ENCODE data around the gene SULT1E1.

SULT1E1 gene

DNA sequence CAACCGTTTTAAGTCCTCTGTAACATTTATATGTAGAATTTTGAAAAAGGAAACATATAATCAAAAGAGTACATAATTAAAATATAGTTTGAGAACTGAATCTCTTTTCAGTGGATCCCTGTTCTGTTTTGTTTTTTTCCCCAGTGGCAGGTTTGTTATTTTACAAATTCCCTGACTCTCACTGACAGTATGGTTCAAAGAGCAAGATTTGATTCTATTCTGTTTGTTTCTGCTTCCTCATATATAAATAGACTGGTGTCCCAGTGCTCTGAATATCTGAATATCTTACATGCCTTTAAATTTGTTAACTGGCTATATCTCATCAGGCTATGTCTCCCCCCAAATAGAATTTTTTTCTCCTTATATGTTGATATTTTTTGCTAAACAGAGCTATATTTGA, 16.6 kb downstream of the SULT1E1 start:
- DNase-seq (ENCODE audit: extremely low read depth, insufficient read length): no peak
- no peaks in the 10 kb centered on the region for H3K27me3 ChIP-seq (replicated peaks; ENCODE audit: control insufficient read depth, insufficient read depth, low read length)
- H3K4me3 ChIP-seq (replicated peaks; ENCODE audit: low read depth, low read length): no peak overlapping the region
- TF ChIP-seq, protein P1, sequence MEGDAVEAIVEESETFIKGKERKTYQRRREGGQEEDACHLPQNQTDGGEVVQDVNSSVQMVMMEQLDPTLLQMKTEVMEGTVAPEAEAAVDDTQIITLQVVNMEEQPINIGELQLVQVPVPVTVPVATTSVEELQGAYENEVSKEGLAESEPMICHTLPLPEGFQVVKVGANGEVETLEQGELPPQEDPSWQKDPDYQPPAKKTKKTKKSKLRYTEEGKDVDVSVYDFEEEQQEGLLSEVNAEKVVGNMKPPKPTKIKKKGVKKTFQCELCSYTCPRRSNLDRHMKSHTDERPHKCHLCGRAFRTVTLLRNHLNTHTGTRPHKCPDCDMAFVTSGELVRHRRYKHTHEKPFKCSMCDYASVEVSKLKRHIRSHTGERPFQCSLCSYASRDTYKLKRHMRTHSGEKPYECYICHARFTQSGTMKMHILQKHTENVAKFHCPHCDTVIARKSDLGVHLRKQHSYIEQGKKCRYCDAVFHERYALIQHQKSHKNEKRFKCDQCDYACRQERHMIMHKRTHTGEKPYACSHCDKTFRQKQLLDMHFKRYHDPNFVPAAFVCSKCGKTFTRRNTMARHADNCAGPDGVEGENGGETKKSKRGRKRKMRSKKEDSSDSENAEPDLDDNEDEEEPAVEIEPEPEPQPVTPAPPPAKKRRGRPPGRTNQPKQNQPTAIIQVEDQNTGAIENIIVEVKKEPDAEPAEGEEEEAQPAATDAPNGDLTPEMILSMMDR (IDR thresholded peaks at IDR 0.05; ENCODE audit: insufficient read depth, low read length, poor library complexity, severe bottlenecking): no peak
- H3K36me3 ChIP-seq (ENCODE audit: control insufficient read depth, insufficient read depth, low read length): no peaks in the 10 kb centered on the region

DNA sequence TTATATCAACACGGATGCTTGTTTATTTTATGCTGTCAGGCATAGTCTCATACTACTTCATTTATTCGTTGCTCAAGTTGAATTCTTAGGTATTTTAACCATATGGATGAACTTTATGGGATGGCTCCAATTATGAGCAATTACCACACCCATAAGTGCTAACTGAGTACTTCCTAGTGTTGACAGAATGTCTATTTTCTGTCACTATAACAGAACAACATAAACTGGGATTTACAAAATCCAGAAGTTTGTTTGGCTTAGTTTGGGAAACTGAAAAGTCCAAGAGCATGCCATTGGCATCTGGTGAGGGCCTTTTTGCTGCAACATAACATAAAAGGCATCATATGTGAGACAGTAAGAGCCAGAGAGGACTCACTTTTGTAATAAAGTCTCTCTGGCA, 21.0 kb downstream of the SULT1E1 start:
- Histone ChIP-seq H3K27me3 (replicated peaks; ENCODE audit: control insufficient read depth, insufficient read depth, low read length) (no peaks in the 10 kb centered on the region), H3K36me3 (ENCODE audit: control insufficient read depth, insufficient read depth, low read length) (no peaks in the 10 kb centered on the region), H3K4me3 (replicated peaks; ENCODE audit: low read depth, low read length) (no peak overlapping the region)
- no peak for DNase-seq (ENCODE audit: extremely low read depth, insufficient read length)
- TF ChIP-seq, protein P1 (IDR thresholded peaks at IDR 0.05; ENCODE audit: insufficient read depth, low read length, poor library complexity, severe bottlenecking): no peak

DNA sequence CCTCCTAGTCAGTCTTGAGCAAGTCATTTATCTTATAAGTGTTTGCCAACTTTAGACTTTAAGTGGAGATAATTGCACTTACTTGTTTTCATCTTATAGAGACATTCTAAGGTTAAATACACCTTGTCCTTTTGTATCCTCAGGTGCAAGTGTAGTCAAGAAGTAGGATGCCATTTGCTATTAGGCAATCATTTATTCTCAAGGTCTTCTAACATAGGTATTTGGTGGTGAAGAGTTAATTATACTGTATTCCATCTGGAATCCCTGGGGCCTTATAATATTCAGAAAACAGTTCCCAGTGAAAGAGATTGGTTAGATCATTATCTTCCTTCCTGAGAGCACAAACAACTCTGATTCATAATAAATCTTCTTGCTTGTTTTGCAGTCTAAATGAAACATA, 23.7 kb downstream of the SULT1E1 start:
- TF ChIP-seq, protein P1 (IDR thresholded peaks at IDR 0.05; ENCODE audit: insufficient read depth, low read length, poor library complexity, severe bottlenecking): no peak
- no peak for DNase-seq (ENCODE audit: extremely low read depth, insufficient read length)
- Histone ChIP-seq H3K36me3 (ENCODE audit: control insufficient read depth, insufficient read depth, low read length) (no peaks in the 10 kb centered on the region), H3K27me3 (replicated peaks; ENCODE audit: control insufficient read depth, insufficient read depth, low read length) (no peaks in the 10 kb centered on the region), H3K4me3 (replicated peaks; ENCODE audit: low read depth, low read length) (no peak overlapping the region)

DNA sequence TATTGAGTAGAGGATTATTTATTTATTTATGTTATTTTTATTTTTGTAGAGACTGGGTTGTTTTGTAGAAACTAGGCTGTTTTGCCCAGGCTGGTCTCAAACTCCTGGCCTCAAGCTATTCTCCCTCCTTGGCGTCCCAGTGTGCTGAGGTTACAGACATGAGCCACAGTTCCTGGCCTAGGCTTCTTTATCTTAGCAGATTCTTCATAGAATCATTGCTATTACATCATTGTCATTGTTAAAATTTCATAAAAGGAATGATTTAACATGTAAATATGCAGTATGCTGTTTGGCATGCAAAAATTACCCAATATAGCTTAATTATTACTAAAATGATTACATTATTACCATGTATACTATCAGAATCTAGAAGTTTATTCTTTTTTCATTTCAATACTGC, 24.2 kb downstream of the SULT1E1 start:
- no peaks in the 10 kb centered on the region for H3K36me3 ChIP-seq (ENCODE audit: control insufficient read depth, insufficient read depth, low read length)
- TF ChIP-seq, protein P1 (IDR thresholded peaks at IDR 0.05; ENCODE audit: insufficient read depth, low read length, poor library complexity, severe bottlenecking): no peak
- no peaks in the 10 kb centered on the region for H3K27me3 ChIP-seq (replicated peaks; ENCODE audit: control insufficient read depth, insufficient read depth, low read length)
- no peak for DNase-seq (ENCODE audit: extremely low read depth, insufficient read length)
- H3K4me3 ChIP-seq (replicated peaks; ENCODE audit: low read depth, low read length): no peak overlapping the region

DNA sequence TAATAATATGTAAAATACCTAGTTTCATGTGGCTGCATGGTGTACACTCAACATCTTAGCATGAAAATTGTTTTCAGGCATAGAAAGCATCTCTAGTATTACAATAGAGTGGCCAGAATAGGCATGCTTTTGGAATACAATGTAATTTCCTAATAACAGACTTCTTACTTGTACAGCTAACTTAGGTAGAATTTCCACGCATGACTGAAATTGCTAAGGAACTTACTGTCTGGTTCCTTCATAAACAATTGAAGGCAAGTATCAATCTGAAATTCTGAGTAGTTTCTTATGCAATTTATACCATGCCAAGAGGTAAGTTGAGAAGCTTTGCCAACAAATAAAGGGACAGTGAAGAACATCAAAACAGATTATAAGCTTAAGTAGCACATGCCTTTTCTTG, 26.7 kb downstream of the SULT1E1 start:
- TF ChIP-seq, protein P1 (IDR thresholded peaks at IDR 0.05; ENCODE audit: insufficient read depth, low read length, poor library complexity, severe bottlenecking): no peak
- H3K4me3 ChIP-seq (replicated peaks; ENCODE audit: low read depth, low read length): no peak overlapping the region
- no peaks in the 10 kb centered on the region for H3K27me3 ChIP-seq (replicated peaks; ENCODE audit: control insufficient read depth, insufficient read depth, low read length)
- H3K36me3 ChIP-seq (ENCODE audit: control insufficient read depth, insufficient read depth, low read length): no peaks in the 10 kb centered on the region
- DNase-seq (ENCODE audit: extremely low read depth, insufficient read length): no peak

DNA sequence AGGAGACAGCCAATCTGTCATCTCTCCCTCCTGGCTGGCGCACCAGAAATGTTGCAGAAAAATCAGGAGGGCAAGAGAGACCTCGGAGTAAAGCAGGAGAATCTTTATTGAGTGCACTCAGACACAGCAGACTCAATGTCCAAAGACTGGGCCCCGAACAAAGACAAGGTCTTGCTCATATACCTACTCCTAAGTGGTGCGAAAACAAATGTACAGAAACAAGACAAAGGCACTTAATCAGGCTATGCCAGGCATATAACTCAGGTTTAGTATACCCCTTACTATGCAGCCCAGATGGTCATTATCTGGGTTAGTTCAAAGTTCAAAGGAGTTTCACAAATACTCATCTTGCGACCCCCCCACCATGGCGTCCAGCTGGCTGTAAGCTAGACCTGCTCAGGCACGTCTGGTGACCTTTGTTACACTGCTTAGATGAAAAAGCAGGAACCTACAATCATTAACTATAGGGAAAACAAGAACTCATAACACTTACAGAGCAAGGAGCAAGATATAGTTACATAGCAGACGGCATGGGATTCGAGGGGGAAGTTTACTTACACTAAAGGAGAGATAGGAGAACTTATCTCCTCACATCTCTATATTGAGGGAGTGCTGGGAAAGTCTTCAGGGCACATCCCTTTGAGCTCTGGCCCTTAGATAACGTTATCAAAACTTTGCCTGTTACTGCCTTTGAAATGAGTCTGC, 27.5 kb downstream of the SULT1E1 start:
- no peaks in the 10 kb centered on the region for H3K36me3 ChIP-seq (ENCODE audit: control insufficient read depth, insufficient read depth, low read length)
- no peaks in the 10 kb centered on the region for H3K27me3 ChIP-seq (replicated peaks; ENCODE audit: control insufficient read depth, insufficient read depth, low read length)
- TF ChIP-seq, protein P1 (IDR thresholded peaks at IDR 0.05; ENCODE audit: insufficient read depth, low read length, poor library complexity, severe bottlenecking): no peak
- H3K4me3 ChIP-seq (replicated peaks; ENCODE audit: low read depth, low read length): no peak overlapping the region
- DNase-seq (ENCODE audit: extremely low read depth, insufficient read length): no peak
